H54 (cell line): Measurements from ENCODE around the gene ATAD3B.
"Not testable (repeated sequence)": the region's sequence is repeated elsewhere in the genome, so short reads cannot be mapped to it uniquely, and the experiment has no call there.

Source experiments
- DNase-seq: peaks from one replicate; pipeline ENCODE4 v3.0.0; 2011; ENCODE audit warnings: low spot score, mixed read lengths; ENCODE audit not compliant: insufficient read length
- FAIRE-seq: peaks from 3 replicates; lab custom pipeline; 2011; peaks lifted over from hg19 to GRCh38; lab: Jason Lieb, UNC
- POLR2A ChIP-seq: IDR thresholded peaks from 2 replicates; pipeline ENCODE4 v1.6.1; 2011; ENCODE audit warnings: low read depth, mild to moderate bottlenecking, low read length

The ATAD3B gene, protein sequence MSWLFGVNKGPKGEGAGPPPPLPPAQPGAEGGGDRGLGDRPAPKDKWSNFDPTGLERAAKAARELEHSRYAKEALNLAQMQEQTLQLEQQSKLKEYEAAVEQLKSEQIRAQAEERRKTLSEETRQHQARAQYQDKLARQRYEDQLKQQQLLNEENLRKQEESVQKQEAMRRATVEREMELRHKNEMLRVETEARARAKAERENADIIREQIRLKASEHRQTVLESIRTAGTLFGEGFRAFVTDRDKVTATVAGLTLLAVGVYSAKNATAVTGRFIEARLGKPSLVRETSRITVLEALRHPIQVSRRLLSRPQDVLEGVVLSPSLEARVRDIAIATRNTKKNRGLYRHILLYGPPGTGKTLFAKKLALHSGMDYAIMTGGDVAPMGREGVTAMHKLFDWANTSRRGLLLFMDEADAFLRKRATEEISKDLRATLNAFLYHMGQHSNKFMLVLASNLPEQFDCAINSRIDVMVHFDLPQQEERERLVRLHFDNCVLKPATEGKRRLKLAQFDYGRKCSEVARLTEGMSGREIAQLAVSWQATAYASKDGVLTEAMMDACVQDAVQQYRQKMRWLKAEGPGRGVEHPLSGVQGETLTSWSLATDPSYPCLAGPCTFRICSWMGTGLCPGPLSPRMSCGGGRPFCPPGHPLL

GRCh38 chr1:1471389-1472052 is at the start of gene ATAD3B:
Gene ATAD3B (plus strand): TSS chr1:1471765. CDS start chr1:1471885, 120 bp downstream.
- FAIRE-seq (no peak), DNase-seq (peak; percentile 80)
- TF ChIP-seq POLR2A = peak; percentile 65

GRCh38 chr1:1421907-1422464 is 49.6 kb upstream of the ATAD3B start:
- FAIRE-seq = no peak
- no peak for TF ChIP-seq POLR2A

DNA sequence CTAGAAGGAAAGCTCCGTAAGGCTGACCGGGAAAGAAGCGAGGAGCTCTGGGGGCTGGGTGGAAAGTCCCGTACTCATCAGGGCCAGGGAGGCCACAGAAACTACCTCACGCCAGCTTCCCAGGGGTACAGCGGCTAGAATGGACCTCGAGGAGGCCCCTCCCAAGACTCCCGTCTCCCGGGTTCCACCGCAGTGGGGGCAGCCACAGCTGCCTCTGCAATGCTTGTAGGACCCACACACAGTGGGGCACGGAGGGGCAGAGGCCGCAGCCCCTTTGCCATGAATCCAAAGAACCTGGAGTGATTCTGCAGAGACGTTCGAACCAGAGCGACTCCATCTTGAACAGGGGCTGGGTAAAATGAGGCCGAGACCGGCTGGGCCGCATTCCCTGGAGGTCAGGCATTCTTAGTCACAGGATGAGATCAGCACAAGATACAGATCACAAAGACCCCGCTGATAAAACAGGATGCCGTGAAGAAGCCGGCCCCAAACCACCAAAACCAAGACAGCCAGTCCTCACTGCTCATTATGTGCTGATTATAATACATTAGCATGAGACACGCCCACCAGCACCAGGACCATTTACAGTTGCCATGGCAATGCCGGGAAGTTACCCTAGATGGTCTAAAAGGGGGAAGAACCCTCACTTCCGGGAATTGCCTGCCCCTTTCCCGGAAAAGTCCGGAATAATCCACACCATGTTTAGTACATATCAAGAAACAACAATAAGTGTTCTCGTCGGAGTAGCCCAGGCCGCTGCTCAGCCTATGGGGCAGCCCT is 48.9 kb upstream of the ATAD3B start:
- FAIRE-seq = no peak
- no peak for DNase-seq
- no peak for TF ChIP-seq POLR2A

More at GRCh38 chr1:1421907-1422464, 49.6 kb upstream of the ATAD3B start:
- no peak for DNase-seq

DNA sequence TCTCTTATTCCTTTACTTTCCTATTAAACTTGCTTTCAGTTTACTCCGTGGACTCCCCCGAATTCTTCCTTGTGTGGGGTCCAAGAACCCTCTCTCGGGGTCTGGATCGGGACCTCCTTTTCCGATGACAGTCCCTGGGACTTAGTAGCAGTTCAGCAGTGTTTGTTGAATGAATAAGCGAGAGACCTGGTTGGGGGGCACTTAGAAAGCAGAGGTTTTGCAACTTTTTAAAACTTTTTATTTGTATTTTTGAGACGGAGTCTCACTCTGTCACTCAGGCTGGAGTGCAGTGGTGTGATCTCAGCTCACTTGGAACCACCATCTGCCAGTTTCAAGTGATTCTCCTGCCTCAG is 48.3 kb upstream of the ATAD3B start:
- no peak for FAIRE-seq
- no peak for TF ChIP-seq POLR2A
- no peak for DNase-seq

- no peak for FAIRE-seq
- no peak for TF ChIP-seq POLR2A
- DNase-seq = no peak
These were observed 46.9 kb upstream of the ATAD3B start for GRCh38 chr1:1424707-1425106.

DNA sequence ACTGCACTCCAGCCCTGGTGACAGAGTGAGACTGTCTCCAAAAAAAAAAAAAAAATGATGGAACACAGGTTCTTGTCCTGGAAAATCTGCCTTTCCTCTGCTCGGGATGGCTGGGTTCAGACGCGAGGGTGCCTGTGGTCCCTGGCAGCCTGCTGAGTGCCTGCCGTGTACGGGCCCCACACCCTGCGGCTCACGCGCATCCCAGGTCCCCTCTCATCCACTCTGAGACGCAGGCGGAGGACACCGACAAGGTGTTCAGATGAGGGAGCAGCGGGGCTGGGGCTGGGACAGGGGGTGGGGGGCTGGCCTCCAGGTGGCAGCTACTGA is 46.2 kb upstream of the ATAD3B start:
- FAIRE-seq = no peak
- no peak for DNase-seq

GRCh38 chr1:1425753-1426495 is 45.6 kb upstream of the ATAD3B start:
- FAIRE-seq = no peak
- DNase-seq = no peak
- TF ChIP-seq POLR2A = no peak

More for the DNA sequence above, 46.2 kb upstream of the ATAD3B start:
- TF ChIP-seq POLR2A = no peak

DNA sequence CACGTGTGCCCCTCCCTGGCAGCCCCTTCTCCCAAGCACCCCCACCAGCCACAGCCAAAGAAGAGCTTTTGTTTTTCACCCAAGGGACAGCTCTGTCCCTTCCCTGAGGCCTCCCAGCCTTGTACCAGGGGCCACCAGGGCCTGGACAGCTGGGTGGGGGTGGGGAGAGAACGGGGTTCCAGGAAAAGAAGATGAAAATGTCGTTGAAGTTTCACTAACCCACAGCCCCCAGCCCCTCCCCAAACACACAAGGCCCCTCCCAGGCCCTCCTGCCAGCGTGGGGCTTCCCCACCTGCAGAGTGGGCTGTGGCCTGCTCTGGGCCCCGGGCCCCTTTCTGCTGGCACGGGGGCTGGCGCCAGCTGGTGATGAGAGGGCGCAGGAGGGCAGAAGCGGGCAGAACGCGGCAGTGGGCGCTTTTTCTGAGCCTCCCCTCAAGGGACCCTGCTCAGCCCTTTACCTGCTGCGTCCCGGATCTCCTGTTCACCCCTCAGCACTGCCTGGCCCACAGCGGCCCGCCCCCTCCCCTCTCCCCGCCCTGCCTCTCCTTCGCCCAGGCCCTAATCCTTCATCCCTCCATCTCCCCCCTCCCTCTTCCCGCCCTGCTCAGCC is 45.0 kb upstream of the ATAD3B start:
- FAIRE-seq (no peak), DNase-seq (no peak)
- TF ChIP-seq POLR2A = no peak

DNA sequence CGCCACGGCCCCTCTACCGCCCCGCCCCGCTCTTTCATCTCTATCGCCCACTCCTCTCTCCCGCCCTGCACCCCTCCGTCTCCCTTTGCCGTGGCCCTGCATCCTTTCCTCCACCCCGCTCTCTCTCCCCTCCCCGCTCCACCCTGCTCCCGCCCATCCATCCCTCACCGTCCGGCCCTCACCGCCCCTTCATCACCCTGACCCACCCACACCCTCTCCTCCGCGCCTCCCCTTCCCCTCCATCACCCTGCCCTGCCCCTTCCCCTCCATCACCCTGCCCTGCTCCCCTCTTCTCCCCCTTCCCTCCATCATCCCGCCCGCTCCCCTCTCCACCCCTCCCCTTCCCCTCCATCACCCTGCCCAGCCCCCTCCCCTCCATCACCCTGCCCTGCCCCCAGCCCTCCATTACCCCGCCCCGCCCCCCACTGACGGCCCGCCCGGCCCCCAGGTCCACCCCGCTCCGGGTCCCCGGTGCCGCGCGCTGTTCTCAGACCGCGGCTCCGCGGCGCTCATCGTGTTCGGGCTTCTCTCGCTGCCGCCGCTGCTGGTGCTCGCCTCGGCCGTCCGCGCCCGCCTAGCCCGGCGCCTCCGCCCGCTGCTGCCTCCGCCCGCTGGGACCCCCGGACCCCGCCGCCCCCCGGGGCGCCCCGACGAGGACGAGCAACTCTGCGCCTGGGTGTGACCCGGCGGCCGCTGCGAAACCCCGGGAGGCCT is 44.3 kb upstream of the ATAD3B start:
- DNase-seq = no peak
- FAIRE-seq = no peak
- no peak for TF ChIP-seq POLR2A

GRCh38 chr1:1427820-1428148 is 43.8 kb upstream of the ATAD3B start:
- no peak for TF ChIP-seq POLR2A
- no peak for DNase-seq
- FAIRE-seq = no peak

DNA sequence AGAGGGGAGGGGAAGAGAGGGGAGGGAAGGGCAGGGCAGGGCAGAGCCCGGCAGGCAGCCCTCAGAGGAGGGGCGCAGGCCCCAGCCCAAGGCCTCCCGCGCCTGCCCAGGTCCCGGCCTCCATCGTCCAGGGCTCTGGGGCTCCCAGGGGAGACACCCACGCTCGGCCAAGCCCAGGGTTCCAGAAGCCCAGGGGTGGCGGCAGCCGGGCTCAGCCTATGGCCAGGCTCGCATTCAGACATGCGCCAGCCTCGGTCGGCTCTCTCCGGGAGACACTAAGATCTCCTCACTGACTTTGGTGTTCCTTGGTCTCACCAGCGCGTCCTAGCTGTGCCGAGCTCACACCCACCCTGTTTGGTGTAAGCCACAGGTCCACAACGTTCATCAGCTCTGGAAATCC is 43.4 kb upstream of the ATAD3B start:
- TF ChIP-seq POLR2A = no peak
- DNase-seq = no peak
- FAIRE-seq = no peak

DNA sequence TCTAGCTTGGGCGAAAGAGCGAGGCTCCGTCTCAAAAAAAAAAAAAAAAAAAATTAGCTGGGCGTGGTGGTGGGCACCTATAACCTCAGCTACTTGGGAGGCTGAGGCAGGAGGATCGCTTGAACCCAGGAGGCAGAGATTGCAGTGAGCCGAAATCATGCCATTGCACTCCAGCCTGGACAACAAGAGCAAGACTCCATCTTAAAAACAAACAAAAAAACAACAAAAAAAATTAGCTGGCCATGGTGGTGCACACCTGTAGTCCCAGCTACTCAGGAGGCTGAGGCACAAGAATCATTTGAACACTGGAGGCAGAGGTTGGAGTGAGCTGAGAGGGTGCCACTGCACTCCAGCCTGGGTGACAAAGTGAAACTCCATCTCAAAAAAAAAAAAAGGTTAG is 42.6 kb upstream of the ATAD3B start:
- not testable (repeated sequence) for DNase-seq, FAIRE-seq

- FAIRE-seq (no peak), DNase-seq (no peak)
- TF ChIP-seq POLR2A = no peak
These were observed 41.9 kb upstream of the ATAD3B start for GRCh38 chr1:1429671-1430073.
